ENCODE data around the gene LTBP1.
"Not testable (repeated sequence)": the region's sequence is repeated elsewhere in the genome, so short reads cannot be mapped to it uniquely, and the experiment has no call there.

LTBP1 gene

GRCh38 chr2:33380001-33380609, 433.4 kb downstream of the LTBP1 start:
- Histone ChIP-seq H3K36me3 (ENCODE audit: control insufficient read depth, insufficient read depth, low read length, severe bottlenecking) (no peaks in the 10 kb centered on the region), H3K9ac (ENCODE audit: low read length) (no peak overlapping the region), H3K4me1 (ENCODE audit: control insufficient read depth, insufficient read depth, low read length) (peaks cover 30% of the 10 kb centered on the region), H3K9me3 (ENCODE audit: control insufficient read depth, low read length) (no peaks in the 10 kb centered on the region), H3K4me3 (ENCODE audit: low read length) (no peak overlapping the region), H3K27me3 (replicated peaks; ENCODE audit: control insufficient read depth, insufficient read depth, low read length) (no peaks in the 10 kb centered on the region)
- DNase-seq (ENCODE audit: low read depth), result no peak

GRCh38 chr2:33380719-33381118, 434.0 kb downstream of the LTBP1 start:
- Histone ChIP-seq H3K9me3 (ENCODE audit: control insufficient read depth, low read length) (no peaks in the 10 kb centered on the region), H3K9ac (ENCODE audit: low read length) (no peak overlapping the region), H3K27me3 (replicated peaks; ENCODE audit: control insufficient read depth, insufficient read depth, low read length) (no peaks in the 10 kb centered on the region), H3K36me3 (ENCODE audit: control insufficient read depth, insufficient read depth, low read length, severe bottlenecking) (no peaks in the 10 kb centered on the region), H3K4me3 (ENCODE audit: low read length) (no peak overlapping the region), H3K4me1 (ENCODE audit: control insufficient read depth, insufficient read depth, low read length) (peaks cover 27% of the 10 kb centered on the region)
- DNase-seq (ENCODE audit: low read depth), result no peak

GRCh38 chr2:33381301-33381858, 434.6 kb downstream of the LTBP1 start:
- Histone ChIP-seq H3K9ac (ENCODE audit: low read length) (no peak overlapping the region), H3K36me3 (ENCODE audit: control insufficient read depth, insufficient read depth, low read length, severe bottlenecking) (no peaks in the 10 kb centered on the region), H3K9me3 (ENCODE audit: control insufficient read depth, low read length) (no peaks in the 10 kb centered on the region), H3K4me1 (ENCODE audit: control insufficient read depth, insufficient read depth, low read length) (peaks cover 25% of the 10 kb centered on the region), H3K27me3 (replicated peaks; ENCODE audit: control insufficient read depth, insufficient read depth, low read length) (no peaks in the 10 kb centered on the region), H3K4me3 (ENCODE audit: low read length) (no peak overlapping the region)
- DNase-seq (ENCODE audit: low read depth), result no peak

- H3K36me3 ChIP-seq (ENCODE audit: control insufficient read depth, insufficient read depth, low read length, severe bottlenecking), result no peaks in the 10 kb centered on the region
- no peak for DNase-seq (ENCODE audit: low read depth)
- H3K27me3 ChIP-seq (replicated peaks; ENCODE audit: control insufficient read depth, insufficient read depth, low read length), result no peaks in the 10 kb centered on the region
- H3K9ac ChIP-seq (ENCODE audit: low read length), result no peak overlapping the region
- H3K9me3 ChIP-seq (ENCODE audit: control insufficient read depth, low read length), result no peaks in the 10 kb centered on the region
- peaks cover 8% of the 10 kb centered on the region for H3K4me1 ChIP-seq (ENCODE audit: control insufficient read depth, insufficient read depth, low read length)
- no peak overlapping the region for H3K4me3 ChIP-seq (ENCODE audit: low read length)
Observed at GRCh38 chr2:33383855-33384598, 437.3 kb downstream of the LTBP1 start.

- Histone ChIP-seq H3K4me1 (ENCODE audit: control insufficient read depth, insufficient read depth, low read length) (peaks cover 8% of the 10 kb centered on the region), H3K4me3 (ENCODE audit: low read length) (no peak overlapping the region), H3K36me3 (ENCODE audit: control insufficient read depth, insufficient read depth, low read length, severe bottlenecking) (no peaks in the 10 kb centered on the region), H3K9me3 (ENCODE audit: control insufficient read depth, low read length) (no peaks in the 10 kb centered on the region), H3K27me3 (replicated peaks; ENCODE audit: control insufficient read depth, insufficient read depth, low read length) (no peaks in the 10 kb centered on the region), H3K9ac (ENCODE audit: low read length) (no peak overlapping the region)
- DNase-seq (ENCODE audit: low read depth), result no peak
Observed at GRCh38 chr2:33384599-33384961, 437.8 kb downstream of the LTBP1 start.

- H3K4me3 ChIP-seq (ENCODE audit: low read length), result no peak overlapping the region
- no peak overlapping the region for H3K9ac ChIP-seq (ENCODE audit: low read length)
- peaks cover 17% of the 10 kb centered on the region for H3K4me1 ChIP-seq (ENCODE audit: control insufficient read depth, insufficient read depth, low read length)
- H3K27me3 ChIP-seq (replicated peaks; ENCODE audit: control insufficient read depth, insufficient read depth, low read length), result no peaks in the 10 kb centered on the region
- DNase-seq (ENCODE audit: low read depth), result no peak
- H3K36me3 ChIP-seq (ENCODE audit: control insufficient read depth, insufficient read depth, low read length, severe bottlenecking), result no peaks in the 10 kb centered on the region
- no peaks in the 10 kb centered on the region for H3K9me3 ChIP-seq (ENCODE audit: control insufficient read depth, low read length)
Observed at GRCh38 chr2:33388996-33389395, 442.2 kb downstream of the LTBP1 start.

- H3K9ac ChIP-seq (ENCODE audit: low read length); H3K36me3 ChIP-seq (ENCODE audit: control insufficient read depth, insufficient read depth, low read length, severe bottlenecking); H3K4me3 ChIP-seq (ENCODE audit: low read length); DNase-seq (ENCODE audit: low read depth); H3K9me3 ChIP-seq (ENCODE audit: control insufficient read depth, low read length); H3K27me3 ChIP-seq (replicated peaks; ENCODE audit: control insufficient read depth, insufficient read depth, low read length): not testable (repeated sequence)
- H3K4me1 ChIP-seq (ENCODE audit: control insufficient read depth, insufficient read depth, low read length), result peaks cover 17% of the 10 kb centered on the region
Observed at GRCh38 chr2:33389695-33390094, 442.9 kb downstream of the LTBP1 start.

GRCh38 chr2:33391529-33392255, 444.9 kb downstream of the LTBP1 start:
- no peak overlapping the region for H3K9ac ChIP-seq (ENCODE audit: low read length)
- peaks cover 26% of the 10 kb centered on the region for H3K4me1 ChIP-seq (ENCODE audit: control insufficient read depth, insufficient read depth, low read length)
- H3K4me3 ChIP-seq (ENCODE audit: low read length), result no peak overlapping the region
- H3K36me3 ChIP-seq (ENCODE audit: control insufficient read depth, insufficient read depth, low read length, severe bottlenecking), result no peaks in the 10 kb centered on the region
- H3K27me3 ChIP-seq (replicated peaks; ENCODE audit: control insufficient read depth, insufficient read depth, low read length), result no peaks in the 10 kb centered on the region
- DNase-seq (ENCODE audit: low read depth), result peak; percentile 83
- no peaks in the 10 kb centered on the region for H3K9me3 ChIP-seq (ENCODE audit: control insufficient read depth, low read length)

GRCh38 chr2:33392366-33392765, 445.6 kb downstream of the LTBP1 start:
- H3K9ac ChIP-seq (ENCODE audit: low read length), result no peak overlapping the region
- H3K9me3 ChIP-seq (ENCODE audit: control insufficient read depth, low read length), result no peaks in the 10 kb centered on the region
- DNase-seq (ENCODE audit: low read depth), result no peak
- H3K27me3 ChIP-seq (replicated peaks; ENCODE audit: control insufficient read depth, insufficient read depth, low read length), result no peaks in the 10 kb centered on the region
- no peaks in the 10 kb centered on the region for H3K36me3 ChIP-seq (ENCODE audit: control insufficient read depth, insufficient read depth, low read length, severe bottlenecking)
- H3K4me1 ChIP-seq (ENCODE audit: control insufficient read depth, insufficient read depth, low read length), result peaks cover 32% of the 10 kb centered on the region
- no peak overlapping the region for H3K4me3 ChIP-seq (ENCODE audit: low read length)

GRCh38 chr2:33395034-33395433, 448.3 kb downstream of the LTBP1 start:
- Histone ChIP-seq H3K9ac (ENCODE audit: low read length) (no peak overlapping the region), H3K27me3 (replicated peaks; ENCODE audit: control insufficient read depth, insufficient read depth, low read length) (no peaks in the 10 kb centered on the region), H3K36me3 (ENCODE audit: control insufficient read depth, insufficient read depth, low read length, severe bottlenecking) (no peaks in the 10 kb centered on the region), H3K4me3 (ENCODE audit: low read length) (no peak overlapping the region), H3K4me1 (ENCODE audit: control insufficient read depth, insufficient read depth, low read length) (peaks cover 37% of the 10 kb centered on the region), H3K9me3 (ENCODE audit: control insufficient read depth, low read length) (no peaks in the 10 kb centered on the region)
- no peak for DNase-seq (ENCODE audit: low read depth)

GRCh38 chr2:33395655-33396249, 449.0 kb downstream of the LTBP1 start:
- Histone ChIP-seq H3K4me3 (ENCODE audit: low read length) (no peak overlapping the region), H3K27me3 (replicated peaks; ENCODE audit: control insufficient read depth, insufficient read depth, low read length) (no peaks in the 10 kb centered on the region), H3K4me1 (ENCODE audit: control insufficient read depth, insufficient read depth, low read length) (peaks cover 37% of the 10 kb centered on the region), H3K9me3 (ENCODE audit: control insufficient read depth, low read length) (no peaks in the 10 kb centered on the region), H3K9ac (ENCODE audit: low read length) (no peak overlapping the region), H3K36me3 (ENCODE audit: control insufficient read depth, insufficient read depth, low read length, severe bottlenecking) (no peaks in the 10 kb centered on the region)
- DNase-seq (ENCODE audit: low read depth), result peak; percentile 71

All from adipocyte (in vitro differentiated cells).